Mesenchymal stem cell (in vitro differentiated cells and primary cell): ENCODE measurements around the gene MTMR2.

Source experiments
- DNase-seq: peaks from one replicate; pipeline ENCODE4 v3.0.0-alpha.2; 2013
- H2AFZ ChIP-seq: one replicate; pipeline ENCODE4 v1.6.1; 2013; ENCODE audit warnings: low read depth, mild to moderate bottlenecking, control low read depth, inconsistent platforms, low read length, moderate library complexity
- H2AK5ac ChIP-seq: 2 replicates; pipeline ENCODE4 v1.6.1; 2013; ENCODE audit warnings: low read length, moderate library complexity, mild to moderate bottlenecking, inconsistent platforms; ENCODE audit not compliant: severe bottlenecking
- H2BK120ac ChIP-seq: one replicate; pipeline ENCODE4 v1.6.1; 2013; ENCODE audit warnings: low read depth, mild to moderate bottlenecking, inconsistent platforms, low read length, moderate library complexity
- H2BK12ac ChIP-seq, 2 experiments: one replicate each; pipeline ENCODE4 v1.6.1; 2013; ENCODE audit warnings: inconsistent platforms in 2 of 2, low read length in 2 of 2, mild to moderate bottlenecking in 2 of 2, moderate library complexity in 2 of 2, control low read depth in 1 of 2
- H2BK15ac ChIP-seq: one replicate; pipeline ENCODE4 v1.6.1; 2013; ENCODE audit warnings: mild to moderate bottlenecking, low read depth, inconsistent platforms; ENCODE audit not compliant: poor library complexity, severe bottlenecking
- H2BK5ac ChIP-seq: 2 replicates; pipeline ENCODE4 v1.6.1; 2013; ENCODE audit warnings: low read depth, mild to moderate bottlenecking, low read length, control low read depth, inconsistent platforms; ENCODE audit not compliant: poor library complexity, severe bottlenecking
- H3K14ac ChIP-seq, 2 experiments: one replicate each; pipeline ENCODE4 v1.6.1; 2013; ENCODE audit warnings: inconsistent platforms in 2 of 2, low read length in 2 of 2, control low read depth in 1 of 2, mild to moderate bottlenecking in 1 of 2, moderate library complexity in 1 of 2
- H3K18ac ChIP-seq, 2 experiments: one replicate each; pipeline ENCODE4 v1.6.1; 2013; ENCODE audit warnings: inconsistent platforms in 2 of 2, low read length in 2 of 2, control low read depth in 1 of 2, low read depth in 1 of 2, mild to moderate bottlenecking in 1 of 2
- H3K23ac ChIP-seq, 2 experiments: one replicate each; pipeline ENCODE4 v1.6.1; 2013; ENCODE audit warnings: inconsistent platforms in 2 of 2, low read length in 2 of 2, mild to moderate bottlenecking in 2 of 2, moderate library complexity in 2 of 2, control low read depth in 1 of 2
- H3K27ac ChIP-seq: 2 replicates; pipeline ENCODE4 v1.5.1; 2013; ENCODE audit warnings: mild to moderate bottlenecking, moderate library complexity, low read length, control low read depth, inconsistent platforms; ENCODE audit not compliant: poor library complexity, severe bottlenecking
- H3K27me3 ChIP-seq, 2 experiments: 2 replicates each; pipeline versions ENCODE4 v1.6.1 to v1.7.0; 2013; ENCODE audit warnings: low read length in 2 of 2, mild to moderate bottlenecking in 2 of 2, moderate library complexity in 2 of 2, control low read depth in 1 of 2, inconsistent platforms in 1 of 2; ENCODE audit not compliant: control insufficient read depth in 1 of 2, insufficient read depth in 1 of 2
- H3K36me3 ChIP-seq, 2 experiments: 2 replicates each; pipeline versions ENCODE4 v1.6.1 to v1.7.0; 2013; ENCODE audit warnings: low read length in 2 of 2, control low read depth in 1 of 2, inconsistent platforms in 1 of 2, low read depth in 1 of 2, mild to moderate bottlenecking in 1 of 2; ENCODE audit not compliant: insufficient read depth in 2 of 2, control insufficient read depth in 1 of 2
- H3K4ac ChIP-seq, 2 experiments: one replicate each; pipeline ENCODE4 v1.6.1; 2013; ENCODE audit warnings: inconsistent platforms in 2 of 2, low read length in 2 of 2, mild to moderate bottlenecking in 2 of 2, moderate library complexity in 2 of 2, control low read depth in 1 of 2, low read depth in 1 of 2
- H3K4me1 ChIP-seq: 2 replicates; pipeline ENCODE4 v1.6.1; 2013; ENCODE audit warnings: low read depth, low read length, control low read depth; ENCODE audit not compliant: control insufficient read depth, insufficient read depth
- H3K4me2 ChIP-seq: 2 replicates; pipeline ENCODE4 v1.6.1; 2013; ENCODE audit warnings: low read length, mild to moderate bottlenecking, inconsistent platforms; ENCODE audit not compliant: poor library complexity, severe bottlenecking
- H3K4me3 ChIP-seq, 2 experiments: 2 replicates each; pipeline versions ENCODE4 v1.5.1 to v1.7.0; 2013; ENCODE audit warnings: low read length in 2 of 2, mild to moderate bottlenecking in 2 of 2, control low read depth in 1 of 2, low read depth in 1 of 2; ENCODE audit not compliant: insufficient read depth in 1 of 2
- H3K79me1 ChIP-seq: replicated peaks from 2 replicates; pipeline ENCODE4 v1.6.1; 2013; ENCODE audit warnings: mild to moderate bottlenecking, control low read depth, low read length, inconsistent platforms; ENCODE audit not compliant: poor library complexity, severe bottlenecking
- H3K9ac ChIP-seq: 2 replicates; pipeline ENCODE4 v1.7.0; 2013; ENCODE audit warnings: mild to moderate bottlenecking, low read length, moderate library complexity
- H3K9me3 ChIP-seq: 2 replicates; pipeline ENCODE4 v1.7.0; 2013; ENCODE audit warnings: mild to moderate bottlenecking, low read length; ENCODE audit not compliant: control insufficient read depth
- H4K8ac ChIP-seq: one replicate; pipeline ENCODE4 v1.6.1; 2013; ENCODE audit warnings: inconsistent platforms, mild to moderate bottlenecking, low read length, moderate library complexity
- H4K91ac ChIP-seq: one replicate; pipeline ENCODE4 v1.6.1; 2013; ENCODE audit warnings: mild to moderate bottlenecking, low read length, inconsistent platforms
- WGBS: methylation state at CpG from one replicate; pipeline ENCODE4 v1.1.7; 2013; ENCODE audit warnings: mixed read lengths; 5-methylcytosine and 5-hydroxymethylcytosine counted together

MTMR2 gene

DNA sequence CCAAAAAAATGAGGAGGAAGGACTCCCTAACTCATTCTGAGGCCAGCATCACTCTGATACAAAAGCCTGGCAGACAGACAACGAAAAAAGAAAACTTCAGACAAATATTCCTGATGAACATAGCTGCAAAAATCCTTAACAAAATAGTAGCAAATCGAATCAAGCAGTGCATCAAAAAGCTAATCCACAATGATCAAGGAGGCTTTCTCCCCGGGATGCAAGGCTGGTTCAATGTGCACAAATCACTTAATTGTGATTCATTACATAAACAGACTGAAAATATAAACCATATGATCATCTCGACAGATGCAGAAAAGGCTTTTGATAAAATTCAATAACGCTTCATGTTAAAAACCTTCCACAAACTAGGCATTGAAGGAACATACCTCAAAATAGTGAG is 16.4 kb downstream of the MTMR2 start:
- WGBS: 96% methylated on average over 5 of the region's 5 CpGs
- no peak overlapping the region for H4K8ac ChIP-seq
- H3K79me1 ChIP-seq: peaks cover 14% of the 10 kb centered on the region
- no peaks in the 10 kb centered on the region for H3K4me1 ChIP-seq
- H3K27ac ChIP-seq: no peak overlapping the region
- no peak overlapping the region for H3K4me2 ChIP-seq
- no peak overlapping the region for H3K4ac ChIP-seq
- no peak overlapping the region for H2BK120ac ChIP-seq
- no peak overlapping the region for H3K18ac ChIP-seq
- no peak overlapping the region for H3K4me3 ChIP-seq
- H3K27me3 ChIP-seq: no peaks in the 10 kb centered on the region
- no peak overlapping the region for H3K14ac ChIP-seq
- no peak overlapping the region for H2BK15ac ChIP-seq
- no peak overlapping the region for H2AK5ac ChIP-seq
- H3K36me3 ChIP-seq: no peaks in the 10 kb centered on the region
- no peak overlapping the region for H2AFZ ChIP-seq
- H2BK5ac ChIP-seq: no peak overlapping the region
- DNase-seq: no peak
- H4K91ac ChIP-seq: no peak overlapping the region
- H3K9ac ChIP-seq: no peak overlapping the region
- no peak overlapping the region for H3K23ac ChIP-seq
- peaks cover 6% of the 10 kb centered on the region for H3K9me3 ChIP-seq
- no peak overlapping the region for H2BK12ac ChIP-seq

DNA sequence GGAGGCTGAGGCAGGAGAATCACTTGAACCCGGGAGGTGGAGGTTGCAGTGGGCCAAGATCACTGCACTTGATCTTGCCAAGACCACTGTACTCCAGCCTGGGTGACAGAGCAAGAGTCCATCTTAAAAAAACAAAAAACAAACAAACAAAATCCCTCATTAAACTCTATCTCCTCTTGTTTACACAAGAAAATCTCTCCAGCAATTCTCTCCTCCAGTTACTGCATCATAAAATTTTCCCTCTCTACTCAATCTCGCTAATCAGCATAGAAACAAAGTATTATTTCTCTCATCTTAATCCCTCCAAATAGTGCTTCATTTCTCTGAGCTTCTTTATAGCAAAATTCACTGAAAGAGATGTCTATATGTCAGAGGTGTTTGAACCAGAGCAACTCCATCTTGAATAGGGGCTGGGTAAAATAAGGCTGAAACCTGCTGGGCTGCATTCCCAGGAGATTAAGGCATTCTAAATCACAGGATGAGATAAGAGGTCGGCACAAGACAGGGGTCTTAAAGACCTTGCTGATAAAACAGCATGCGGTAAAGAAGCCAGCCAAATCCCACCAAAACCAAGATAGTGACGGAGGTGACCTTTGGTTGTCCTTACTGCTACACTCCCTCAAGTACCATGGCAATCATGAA is 19.8 kb downstream of the MTMR2 start:
- peaks cover 0 to 6% of the 10 kb centered on the region in 2 experiments for H3K36me3 ChIP-seq
- no peak overlapping the region for H3K4me2 ChIP-seq
- peaks cover 18% of the 10 kb centered on the region for H3K79me1 ChIP-seq
- WGBS: 66% methylated on average over 5 of the region's 5 CpGs
- no peak overlapping the region for H3K4me3 ChIP-seq
- no peaks in the 10 kb centered on the region for H3K27me3 ChIP-seq
- no peak overlapping the region for H4K91ac ChIP-seq
- H3K9ac ChIP-seq: no peak overlapping the region
- no peak overlapping the region for H2AK5ac ChIP-seq
- H2BK12ac ChIP-seq: no peak overlapping the region
- H3K9me3 ChIP-seq: peaks cover 6% of the 10 kb centered on the region
- H3K4me1 ChIP-seq: no peaks in the 10 kb centered on the region
- H2BK15ac ChIP-seq: no peak overlapping the region
- no peak overlapping the region for H4K8ac ChIP-seq
- H2AFZ ChIP-seq: no peak overlapping the region
- no peak overlapping the region for H3K4ac ChIP-seq
- H3K14ac ChIP-seq: no peak overlapping the region
- no peak overlapping the region for H3K18ac ChIP-seq
- no peak overlapping the region for H2BK5ac ChIP-seq
- no peak overlapping the region for H3K23ac ChIP-seq
- no peak for DNase-seq
- no peak overlapping the region for H3K27ac ChIP-seq
- no peak overlapping the region for H2BK120ac ChIP-seq

DNA sequence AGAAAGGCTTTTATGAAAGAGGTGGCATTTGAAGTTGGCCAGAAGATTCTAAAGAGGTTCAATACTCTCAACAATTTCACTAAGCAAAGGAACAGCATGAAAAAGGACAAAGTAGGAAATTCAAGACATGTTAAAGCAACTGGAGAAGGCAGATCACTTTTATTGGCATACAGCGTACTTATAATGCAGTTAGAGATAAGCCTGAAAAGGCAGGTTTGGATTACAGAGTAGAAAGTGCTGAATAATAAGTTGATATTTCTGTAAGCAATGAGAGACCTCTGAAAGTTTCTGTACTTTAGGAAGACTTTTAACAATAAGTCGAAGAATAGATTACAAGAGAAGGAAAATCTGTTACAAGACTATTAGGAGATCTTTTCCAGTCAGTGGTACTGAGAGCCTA is 25.1 kb downstream of the MTMR2 start:
- no peak overlapping the region for H3K4me2 ChIP-seq
- H3K9ac ChIP-seq: no peak overlapping the region
- H2AK5ac ChIP-seq: no peak overlapping the region
- DNase-seq: no peak
- peaks cover 18% of the 10 kb centered on the region for H3K79me1 ChIP-seq
- no peak overlapping the region for H3K18ac ChIP-seq
- no peak overlapping the region for H3K27ac ChIP-seq
- H3K23ac ChIP-seq: no peak overlapping the region
- no peak overlapping the region for H3K14ac ChIP-seq
- no peak overlapping the region for H2AFZ ChIP-seq
- H2BK120ac ChIP-seq: no peak overlapping the region
- H2BK12ac ChIP-seq: no peak overlapping the region
- H4K91ac ChIP-seq: no peak overlapping the region
- H2BK5ac ChIP-seq: no peak overlapping the region
- peaks cover 0 to 6% of the 10 kb centered on the region in 2 experiments for H3K36me3 ChIP-seq
- H3K4me1 ChIP-seq: no peaks in the 10 kb centered on the region
- H4K8ac ChIP-seq: no peak overlapping the region
- no peaks in the 10 kb centered on the region for H3K27me3 ChIP-seq
- H3K4ac ChIP-seq: no peak overlapping the region
- 96% methylated on average over 2 of the region's 2 CpGs for WGBS
- no peak overlapping the region for H2BK15ac ChIP-seq
- H3K4me3 ChIP-seq: no peak overlapping the region
- no peaks in the 10 kb centered on the region for H3K9me3 ChIP-seq

DNA sequence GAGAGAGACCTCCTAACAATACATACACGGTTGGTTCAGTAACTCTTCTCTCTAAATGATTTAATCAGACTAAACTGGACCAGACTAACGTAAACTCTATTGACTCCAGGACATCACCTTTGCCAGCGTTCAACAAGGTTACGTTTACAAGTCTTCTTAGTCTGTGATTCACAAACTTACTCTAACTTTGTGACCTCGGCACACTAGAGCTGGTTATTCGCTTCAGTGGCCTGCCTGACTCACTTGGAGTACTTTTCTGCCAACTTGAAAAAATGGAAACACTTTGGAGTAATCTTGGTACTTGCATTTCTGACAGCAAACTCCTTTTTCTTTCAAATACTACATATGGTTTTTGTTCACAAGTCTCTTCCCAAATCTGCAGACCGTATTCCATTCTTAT is 26.2 kb downstream of the MTMR2 start:
- WGBS: 87% methylated on average over 7 of the region's 7 CpGs
- Histone ChIP-seq H3K18ac (no peak overlapping the region), H4K91ac (no peak overlapping the region), H2AFZ (no peak overlapping the region), H2BK5ac (no peak overlapping the region), H3K79me1 (peaks cover 12% of the 10 kb centered on the region), H3K9me3 (no peaks in the 10 kb centered on the region), H2AK5ac (no peak overlapping the region), H3K36me3 (peaks cover 0 to 6% of the 10 kb centered on the region in 2 experiments), H2BK120ac (no peak overlapping the region), H3K4me2 (no peak overlapping the region), H3K4me3 (no peak overlapping the region), H4K8ac (no peak overlapping the region), H3K14ac (no peak overlapping the region), H3K4ac (no peak overlapping the region), H3K4me1 (no peaks in the 10 kb centered on the region), H2BK15ac (no peak overlapping the region), H3K23ac (no peak overlapping the region), H3K9ac (no peak overlapping the region), H3K27ac (no peak overlapping the region), H2BK12ac (no peak overlapping the region), H3K27me3 (no peaks in the 10 kb centered on the region)
- peak; percentile 34 for DNase-seq
